NT2/D1 (cell line): ENCODE results near the gene INHBB.
A peak's percentile ranks its signal among the peaks of the same experiment; 100 is the strongest.

Experiments used
- DNase-seq: peaks from one replicate; pipeline ENCODE4 v3.0.0-alpha.2; 2011; ENCODE audit warnings: low read depth, low spot score
- H3K27me3 ChIP-seq: 2 replicates; pipeline ENCODE4 v1.6.0; 2011; ENCODE audit warnings: mild to moderate bottlenecking; ENCODE audit not compliant: insufficient read length, insufficient read depth
- H3K36me3 ChIP-seq: 2 replicates; pipeline ENCODE4 v1.6.1; 2011; ENCODE audit warnings: mild to moderate bottlenecking, low read length, mixed read lengths; ENCODE audit not compliant: insufficient read depth, insufficient read length
- H3K4me1 ChIP-seq: 2 replicates; pipeline ENCODE4 v1.5.1; 2011; ENCODE audit not compliant: insufficient read depth, insufficient read length
- H3K4me3 ChIP-seq: 2 replicates; pipeline ENCODE4 v1.5.1; 2011; ENCODE audit warnings: low read depth; ENCODE audit not compliant: insufficient read length
- H3K9ac ChIP-seq: 2 replicates; pipeline ENCODE4 v1.6.0; 2011; ENCODE audit warnings: low read depth; ENCODE audit not compliant: insufficient read length
- H3K9me3 ChIP-seq: 2 replicates; pipeline ENCODE4 v1.5.1; 2011; ENCODE audit warnings: mild to moderate bottlenecking, low read length; ENCODE audit not compliant: insufficient read depth
- SUZ12 ChIP-seq: IDR thresholded peaks from 2 replicates; pipeline ENCODE4 v1.6.1; 2011; ENCODE audit not compliant: insufficient read length, insufficient read depth; ENCODE audit errors: extremely low read depth
- YY1 ChIP-seq: IDR thresholded peaks from 2 replicates; pipeline ENCODE4 v1.6.1; 2011; ENCODE audit not compliant: insufficient read length, insufficient read depth
- ZNF274 ChIP-seq: IDR thresholded peaks from 2 replicates; pipeline ENCODE4 v1.6.1; 2011; ENCODE audit warnings: mild to moderate bottlenecking, low read depth, low read length

INHBB gene

GRCh38 chr2:120346026-120346666 is at the start of gene INHBB:
Gene INHBB, plus strand, starts transcription at chr2:120346136. Its CDS starts 53 bp downstream, at chr2:120346189.
- TF ChIP-seq SUZ12 (no peak), YY1 (no peak), ZNF274 (no peak)
- peaks cover 98% of the 10 kb centered on the region for H3K27me3 ChIP-seq
- H3K36me3 ChIP-seq, result no peaks in the 10 kb centered on the region
- H3K9me3 ChIP-seq, result no peaks in the 10 kb centered on the region
- H3K9ac ChIP-seq, result peak within 1 kb of the TSS; percentile 61
- no peak for DNase-seq
- H3K4me3 ChIP-seq, result peak within 1 kb of the TSS; percentile 47
- H3K4me1 ChIP-seq, result peaks cover 31% of the 10 kb centered on the region

- Histone ChIP-seq H3K9ac (no peak overlapping the region), H3K27me3 (peaks cover 4% of the 10 kb centered on the region), H3K4me1 (no peaks in the 10 kb centered on the region), H3K4me3 (no peak overlapping the region), H3K9me3 (no peaks in the 10 kb centered on the region), H3K36me3 (peaks cover 5% of the 10 kb centered on the region)
- no peak for TF ChIP-seq YY1
- no peak for TF ChIP-seq ZNF274
- no peak for TF ChIP-seq SUZ12
- no peak for DNase-seq
Measured at GRCh38 chr2:120298173-120298835, 47.6 kb upstream of the INHBB start.

- Histone ChIP-seq H3K36me3 (peaks cover 2% of the 10 kb centered on the region), H3K9me3 (no peaks in the 10 kb centered on the region), H3K9ac (no peak overlapping the region), H3K27me3 (peaks cover 9% of the 10 kb centered on the region), H3K4me3 (no peak overlapping the region), H3K4me1 (no peaks in the 10 kb centered on the region)
- TF ChIP-seq YY1 (no peak), ZNF274 (no peak), SUZ12 (no peak)
- no peak for DNase-seq
Measured at GRCh38 chr2:120299004-120299403, 46.9 kb upstream of the INHBB start.

GRCh38 chr2:120299561-120299960 is 46.4 kb upstream of the INHBB start:
- Histone ChIP-seq H3K4me1 (no peaks in the 10 kb centered on the region), H3K9me3 (no peaks in the 10 kb centered on the region), H3K9ac (no peak overlapping the region), H3K4me3 (no peak overlapping the region), H3K27me3 (peaks cover 9% of the 10 kb centered on the region), H3K36me3 (no peaks in the 10 kb centered on the region)
- TF ChIP-seq SUZ12 (no peak), YY1 (no peak), ZNF274 (no peak)
- DNase-seq, result no peak

- no peak overlapping the region for H3K4me3 ChIP-seq
- DNase-seq, result no peak
- no peak for TF ChIP-seq SUZ12
- no peak for TF ChIP-seq ZNF274
- no peak for TF ChIP-seq YY1
- no peak overlapping the region for H3K9ac ChIP-seq
- peaks cover 9% of the 10 kb centered on the region for H3K27me3 ChIP-seq
- H3K9me3 ChIP-seq, result no peaks in the 10 kb centered on the region
- no peaks in the 10 kb centered on the region for H3K36me3 ChIP-seq
- H3K4me1 ChIP-seq, result no peaks in the 10 kb centered on the region
Measured at GRCh38 chr2:120300385-120300784, 45.6 kb upstream of the INHBB start.

- Histone ChIP-seq H3K4me3 (no peak overlapping the region), H3K4me1 (no peaks in the 10 kb centered on the region), H3K9ac (no peak overlapping the region), H3K9me3 (no peaks in the 10 kb centered on the region), H3K27me3 (peaks cover 9% of the 10 kb centered on the region), H3K36me3 (no peaks in the 10 kb centered on the region)
- no peak for DNase-seq
- TF ChIP-seq ZNF274, result no peak
- no peak for TF ChIP-seq SUZ12
- no peak for TF ChIP-seq YY1
Measured at GRCh38 chr2:120301284-120301683, 44.7 kb upstream of the INHBB start.

- Histone ChIP-seq H3K27me3 (peaks cover 9% of the 10 kb centered on the region), H3K9ac (no peak overlapping the region)
- DNase-seq, result no peak
Measured at GRCh38 chr2:120302301-120302700, 43.6 kb upstream of the INHBB start.

More at GRCh38 chr2:120302301-120302700, 43.6 kb upstream of the INHBB start:
- Histone ChIP-seq H3K4me3 (no peak overlapping the region), H3K9me3 (no peaks in the 10 kb centered on the region), H3K36me3 (no peaks in the 10 kb centered on the region), H3K4me1 (no peaks in the 10 kb centered on the region)
- TF ChIP-seq YY1 (no peak), ZNF274 (no peak), SUZ12 (no peak)
